Measurements from ENCODE around the gene LDLRAD2.

LDLRAD2 gene

GRCh38 chr1:21845646-21846641 is 33.9 kb downstream of the LDLRAD2 start:
- TF ChIP-seq CTCF (IDR thresholded peaks at IDR 0.05; ENCODE audit: low read length, missing control alignments), result no peak
- H3K4me3 ChIP-seq (replicated peaks; ENCODE audit: low read depth, low read length), result no peak overlapping the region
- DNase-seq (ENCODE audit: low read depth), result no peak

- TF ChIP-seq CTCF (IDR thresholded peaks at IDR 0.05; ENCODE audit: low read length, missing control alignments), result no peak
- no peak for DNase-seq (ENCODE audit: low read depth)
- H3K4me3 ChIP-seq (replicated peaks; ENCODE audit: low read depth, low read length), result no peak overlapping the region
Measured at GRCh38 chr1:21847223-21848205, 35.4 kb downstream of the LDLRAD2 start.

DNA sequence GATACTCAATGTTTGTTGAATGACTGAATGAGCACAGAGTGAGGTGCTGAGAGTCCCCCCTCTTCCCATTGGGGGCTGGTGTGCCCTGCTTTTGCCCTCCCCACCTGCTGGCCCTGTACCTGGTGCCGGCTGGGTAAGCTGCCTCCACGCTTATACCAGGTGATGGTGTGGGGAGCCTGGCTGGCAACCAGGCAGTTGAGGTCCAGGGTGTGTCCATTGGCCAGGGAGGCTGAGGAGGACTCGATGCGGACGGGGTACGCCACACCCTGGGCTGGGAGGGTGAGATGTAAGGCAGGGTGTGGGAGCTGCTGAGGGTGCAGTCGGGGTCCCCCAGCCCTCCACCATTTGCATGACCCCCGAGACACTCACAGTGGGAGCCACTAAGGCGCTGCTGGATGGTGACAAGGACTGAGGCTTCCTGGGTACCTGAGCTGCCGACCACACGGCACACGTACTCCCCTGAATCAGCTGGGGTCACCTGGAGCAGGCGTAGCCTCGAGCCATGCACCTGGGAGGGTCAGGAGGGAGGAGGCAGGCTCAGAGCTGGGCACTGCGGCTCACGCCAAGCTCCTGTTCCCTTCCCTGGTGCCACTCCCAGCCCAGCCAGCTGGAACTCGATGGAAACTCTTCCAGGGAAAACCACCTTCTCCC is 36.6 kb downstream of the LDLRAD2 start:
- no peak for TF ChIP-seq CTCF (IDR thresholded peaks at IDR 0.05; ENCODE audit: low read length, missing control alignments)
- DNase-seq (ENCODE audit: low read depth), result no peak

GRCh38 chr1:21849909-21850576 is 38.0 kb downstream of the LDLRAD2 start:
- DNase-seq (ENCODE audit: low read depth), result no peak
- no peak overlapping the region for H3K4me3 ChIP-seq (replicated peaks; ENCODE audit: low read depth, low read length)
- TF ChIP-seq CTCF (IDR thresholded peaks at IDR 0.05; ENCODE audit: low read length, missing control alignments), result no peak

More for the DNA sequence above, 36.6 kb downstream of the LDLRAD2 start:
- no peak overlapping the region for H3K4me3 ChIP-seq (replicated peaks; ENCODE audit: low read depth, low read length)

GRCh38 chr1:21851430-21852250 is 39.6 kb downstream of the LDLRAD2 start:
- DNase-seq (ENCODE audit: low read depth), result no peak
- no peak for TF ChIP-seq CTCF (IDR thresholded peaks at IDR 0.05; ENCODE audit: low read length, missing control alignments)
- H3K4me3 ChIP-seq (replicated peaks; ENCODE audit: low read depth, low read length), result no peak overlapping the region
